SU-DHL-6 (cell line): ENCODE data around the gene TPBGL.

Experiments used
- H2AFZ ChIP-seq: fragments of 200-600 bp; sonication (generic); 2 replicates; pipeline ENCODE4 v1.6.1; 2014; ENCODE audit warnings: low read depth, mild to moderate bottlenecking, moderate library complexity, mixed read lengths, antibody characterized with exemption, low read length; ENCODE audit not compliant: severe bottlenecking
- H3F3A ChIP-seq: fragments of 200-600 bp; shearing (Covaris generic); 2 replicates; pipeline ENCODE4 v1.6.0; 2016; ENCODE audit warnings: antibody characterized with exemption, mild to moderate bottlenecking; ENCODE audit not compliant: insufficient read depth
- H3K27ac ChIP-seq: fragments of 200-600 bp; sonication (generic); 2 replicates; pipeline ENCODE4 v1.5.1; 2016; ENCODE audit warnings: low read depth, mild to moderate bottlenecking, low read length, moderate library complexity, mixed read lengths
- H3K27me3 ChIP-seq: fragments of 200-600 bp; sonication (generic), shearing (Covaris generic); 2 replicates; pipeline ENCODE4 v1.6.0; 2014; ENCODE audit warnings: mild to moderate bottlenecking, low read length
- H3K36me3 ChIP-seq: fragments of 200-600 bp; sonication (generic); 2 replicates; pipeline ENCODE4 v1.6.1; 2014; ENCODE audit warnings: mild to moderate bottlenecking, low read length, mixed read lengths
- H3K4me2 ChIP-seq: fragments of 300-600, 200-600 bp; shearing (Covaris generic), sonication (generic); 2 replicates; pipeline ENCODE4 v1.6.0; 2014; ENCODE audit warnings: low read length, low read depth, mild to moderate bottlenecking; ENCODE audit not compliant: poor library complexity, severe bottlenecking
- H3K4me3 ChIP-seq: fragments of 200-600 bp; sonication (generic); 2 replicates; pipeline ENCODE4 v1.5.1; 2014; ENCODE audit warnings: antibody characterized with exemption, low read length, mild to moderate bottlenecking, mixed read lengths; ENCODE audit not compliant: insufficient read depth, poor library complexity, severe bottlenecking
- H3K79me2 ChIP-seq: fragments of 200-600 bp; sonication (generic); 2 replicates; pipeline ENCODE4 v1.6.1; 2014; ENCODE audit warnings: mild to moderate bottlenecking, low read length, moderate library complexity; ENCODE audit not compliant: insufficient read depth
- H3K9ac ChIP-seq: fragments of 200-600 bp; sonication (generic); 2 replicates; pipeline ENCODE4 v1.7.0; 2014; ENCODE audit warnings: mild to moderate bottlenecking, low read length
- H3K9me2 ChIP-seq: fragments of 200-600 bp; sonication (generic); replicated peaks from 2 replicates; pipeline ENCODE4 v1.6.1; 2014; ENCODE audit warnings: low read length; ENCODE audit not compliant: insufficient read depth
- H3K9me3 ChIP-seq: fragments of 200-600 bp; sonication (generic); 2 replicates; pipeline ENCODE4 v1.6.1; 2014; ENCODE audit warnings: low read length, mixed read lengths; ENCODE audit not compliant: insufficient read depth
- H4K20me1 ChIP-seq: fragments of 200-600 bp; sonication (generic); 2 replicates; pipeline ENCODE4 v1.6.1; 2014; ENCODE audit warnings: low read depth, mild to moderate bottlenecking, antibody characterized with exemption, low read length, moderate library complexity, mixed read lengths
- CTCF ChIP-seq: fragments of 200-600 bp; sonication (generic); IDR thresholded peaks from one replicate; pipeline ENCODE4 v1.5.1; 2017; ENCODE audit warnings: antibody characterized with exemption, mild to moderate bottlenecking, low read length, moderate library complexity; ENCODE audit not compliant: insufficient read depth, poor library complexity, severe bottlenecking
- EZH2phosphoT487 ChIP-seq: fragments of 200-600 bp; sonication (generic), shearing (Covaris generic); conservative IDR thresholded peaks from 2 replicates; pipeline ENCODE4 v1.6.1; 2018; ENCODE audit warnings: mild to moderate bottlenecking, antibody characterized with exemption, low read length, moderate library complexity, mixed read lengths

The TPBGL gene

GRCh38 chr11:75262436-75262835 lies 21.9 kb downstream of the TPBGL start:
- Histone ChIP-seq H3K27me3 (no peaks in the 10 kb centered on the region), H4K20me1 (no peaks in the 10 kb centered on the region), H3K79me2 (no peaks in the 10 kb centered on the region), H3K4me2 (no peak overlapping the region), H3F3A (no peaks in the 10 kb centered on the region), H3K9me3 (no peaks in the 10 kb centered on the region), H3K9me2 (no peaks in the 10 kb centered on the region), H3K27ac (no peak overlapping the region), H2AFZ (no peak overlapping the region), H3K4me3 (no peak overlapping the region), H3K9ac (no peak overlapping the region), H3K36me3 (no peaks in the 10 kb centered on the region)
- TF ChIP-seq CTCF (no peak), EZH2phosphoT487 (no peak)

- Histone ChIP-seq H3K4me2 (no peak overlapping the region), H3K79me2 (no peaks in the 10 kb centered on the region), H3K9ac (no peak overlapping the region), H3K36me3 (no peaks in the 10 kb centered on the region), H4K20me1 (no peaks in the 10 kb centered on the region), H3F3A (no peaks in the 10 kb centered on the region), H3K4me3 (no peak overlapping the region), H3K27ac (no peak overlapping the region), H3K27me3 (no peaks in the 10 kb centered on the region), H3K9me3 (no peaks in the 10 kb centered on the region), H3K9me2 (no peaks in the 10 kb centered on the region), H2AFZ (no peak overlapping the region)
- TF ChIP-seq EZH2phosphoT487 (no peak), CTCF (no peak)
Measured at GRCh38 chr11:75262961-75263852, 22.6 kb downstream of the TPBGL start.

- no peak overlapping the region for H3K27ac ChIP-seq
- no peak overlapping the region for H2AFZ ChIP-seq
Measured at GRCh38 chr11:75263944-75264349, 23.4 kb downstream of the TPBGL start.

More at GRCh38 chr11:75263944-75264349, 23.4 kb downstream of the TPBGL start:
- Histone ChIP-seq H3K9me2 (no peaks in the 10 kb centered on the region), H3K27me3 (no peaks in the 10 kb centered on the region), H3K4me2 (no peak overlapping the region), H3F3A (no peaks in the 10 kb centered on the region), H3K9ac (no peak overlapping the region), H3K79me2 (no peaks in the 10 kb centered on the region), H3K36me3 (no peaks in the 10 kb centered on the region), H3K4me3 (no peak overlapping the region), H4K20me1 (no peaks in the 10 kb centered on the region), H3K9me3 (no peaks in the 10 kb centered on the region)
- TF ChIP-seq CTCF = no peak
- no peak for TF ChIP-seq EZH2phosphoT487
